Endometrial microvascular endothelial cells (primary cell): Measurements from ENCODE around the gene ABHD8. TPM values are rescaled to one million over a fixed set of nuclear protein-coding genes. Genes with fewer than 3 reads are reported as not detected.

Source experiments
- in situ Hi-C: cut with HindIII; loops from 2 replicates; pipeline ENCODE4 v1.10.0; 2017; ENCODE audit warnings: low sequenced_read_pairs, low pct_unique_long_range_greater_than_20kb; ENCODE audit errors: inconsistent ontology term
- total RNA-seq: library from RNA; depleted of rRNA; stranded (reverse); fragments of >200 nt; gene quantifications from one replicate; pipeline ENCODE4 v1.2.3, GENCODE V29; 2015; ENCODE audit errors: inconsistent ontology term

The ABHD8 gene
- total RNA-seq, 1 donor from 2014 or later: 6.6 TPM

GRCh38 chr19:17249887-17250548 lies 53.2 kb downstream of the ABHD8 start:
- in situ Hi-C loops: no loop called here

- in situ Hi-C loops: no loop called here
Observed at GRCh38 chr19:17248011-17248776, 55.0 kb downstream of the ABHD8 start.

GRCh38 chr19:17246681-17247425 lies 56.4 kb downstream of the ABHD8 start:
- in situ Hi-C loops: no loop called here

DNA sequence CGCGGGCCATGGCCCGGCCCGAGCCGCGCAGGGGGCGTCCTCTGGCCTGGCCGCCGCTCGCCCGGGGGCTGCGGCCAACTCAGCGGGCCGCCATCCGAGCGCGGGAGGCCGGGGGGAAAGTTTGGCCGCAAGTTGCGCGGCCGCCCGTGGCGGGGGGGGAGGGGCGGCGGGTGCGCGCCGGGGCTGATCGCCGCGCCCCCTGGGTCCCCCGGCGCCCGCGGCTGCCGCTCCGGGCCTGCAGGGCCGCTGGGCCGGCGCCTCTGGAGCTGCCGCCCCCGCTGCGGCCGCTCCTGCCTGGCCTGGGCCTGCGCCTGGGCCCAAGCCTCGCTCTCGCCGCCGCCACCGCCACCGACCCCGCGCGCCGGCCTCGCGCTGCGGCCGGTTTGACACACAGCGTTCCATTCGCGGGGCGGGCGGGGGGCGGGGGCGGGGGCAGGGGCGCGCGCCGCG lies 57.7 kb downstream of the ABHD8 start, which contains the start of gene NR2F6:
TSS of gene NR2F6 (minus strand) at position 385 of the 450 bp plus-strand sequence. CDS start 699 bp downstream, outside the sequence.
- in situ Hi-C loops: no loop called here

- in situ Hi-C loops: no loop called here
Observed at GRCh38 chr19:17244618-17245534, 58.3 kb downstream of the ABHD8 start.

GRCh38 chr19:17243830-17244617 lies 59.2 kb downstream of the ABHD8 start:
- in situ Hi-C loops: no loop called here

DNA sequence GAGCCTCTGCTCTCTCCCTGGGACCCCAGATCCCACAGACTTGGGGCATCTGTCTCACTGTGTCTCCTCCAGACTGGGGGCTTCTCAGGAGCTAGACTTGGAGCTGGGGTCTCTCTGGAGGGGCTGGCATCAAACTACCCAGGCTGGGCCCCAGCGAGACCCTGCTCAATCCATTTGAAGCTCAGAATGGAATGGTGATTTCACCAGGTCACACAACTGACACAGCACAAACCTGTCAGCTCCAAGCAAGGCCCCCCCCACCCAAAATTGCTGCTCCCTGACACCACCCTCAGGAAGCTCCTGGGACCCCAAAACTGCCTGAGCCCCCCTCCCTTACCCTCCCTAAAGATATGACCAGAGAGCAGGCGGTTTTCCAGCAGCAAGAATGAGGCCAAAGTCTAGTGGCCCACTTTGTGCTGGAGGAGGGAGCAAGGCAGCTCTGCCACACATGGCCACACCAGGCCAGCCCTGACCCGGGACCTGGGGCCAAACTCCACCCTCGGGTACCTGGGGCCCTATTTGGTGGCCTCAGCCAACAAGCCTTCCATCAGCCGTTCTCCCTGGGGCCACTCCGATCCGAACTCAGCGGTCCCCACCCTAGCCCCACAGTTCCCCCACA lies 59.9 kb downstream of the ABHD8 start:
- in situ Hi-C loops: no loop called here

GRCh38 chr19:17242431-17243208 lies 60.6 kb downstream of the ABHD8 start:
- in situ Hi-C loops: no loop called here

Other genes starting within 250 kb of the ABHD8 start
- 14.2 TPM for gene HAUS8, start 228.0 kb downstream of the ABHD8 start, total RNA-seq
- 60.7 TPM for gene MYO9B, start 227.6 kb downstream of the ABHD8 start, total RNA-seq
- gene USE1, start 88.1 kb downstream of the ABHD8 start, total RNA-seq: 11.1 TPM
- 2.7 TPM for gene OCEL1, start 77.2 kb downstream of the ABHD8 start, total RNA-seq
- 40.9 TPM for gene NR2F6, start 57.5 kb downstream of the ABHD8 start, total RNA-seq
- 18.5 TPM for gene USHBP1, start 38.7 kb downstream of the ABHD8 start, total RNA-seq
- gene BABAM1, start 36.0 kb downstream of the ABHD8 start, total RNA-seq: 139 TPM
- 1.0 TPM for gene ANKLE1, start 21.5 kb downstream of the ABHD8 start, total RNA-seq
- gene MRPL34, start 2.4 kb upstream of the ABHD8 start, total RNA-seq: 115 TPM
- gene DDA1, start 6.1 kb upstream of the ABHD8 start, total RNA-seq: 48.1 TPM
- gene ANO8, start 31.4 kb upstream of the ABHD8 start, total RNA-seq: 0.84 TPM
- gene GTPBP3, start 34.1 kb upstream of the ABHD8 start, total RNA-seq: 36.8 TPM
- gene PLVAP, start 73.9 kb upstream of the ABHD8 start, total RNA-seq: 0.46 TPM
- gene CCDC194, start 90.8 kb upstream of the ABHD8 start, total RNA-seq: not detected
- gene BST2, start 102.2 kb upstream of the ABHD8 start, total RNA-seq: 306 TPM
- 88.0 TPM for gene MVB12A, start 116.6 kb upstream of the ABHD8 start, total RNA-seq
- gene TMEM221, start 145.2 kb upstream of the ABHD8 start, total RNA-seq: not detected
- not detected for gene NXNL1, start 157.5 kb upstream of the ABHD8 start, total RNA-seq
- gene SLC27A1, start 167.1 kb upstream of the ABHD8 start, total RNA-seq: 7.5 TPM
- 67.2 TPM for gene PGLS, start 208.2 kb upstream of the ABHD8 start, total RNA-seq